NCI-H82 treated with DMSO at 0.1 percent for 48 hours (cell line): ENCODE results near the gene OLIG3.

Source experiments
- DNase-seq: peaks from one replicate; lab custom pipeline; 2025; ENCODE audit not compliant: unreplicated experiment; lab: John Stamatoyannopoulos, UW

Gene OLIG3

DNA sequence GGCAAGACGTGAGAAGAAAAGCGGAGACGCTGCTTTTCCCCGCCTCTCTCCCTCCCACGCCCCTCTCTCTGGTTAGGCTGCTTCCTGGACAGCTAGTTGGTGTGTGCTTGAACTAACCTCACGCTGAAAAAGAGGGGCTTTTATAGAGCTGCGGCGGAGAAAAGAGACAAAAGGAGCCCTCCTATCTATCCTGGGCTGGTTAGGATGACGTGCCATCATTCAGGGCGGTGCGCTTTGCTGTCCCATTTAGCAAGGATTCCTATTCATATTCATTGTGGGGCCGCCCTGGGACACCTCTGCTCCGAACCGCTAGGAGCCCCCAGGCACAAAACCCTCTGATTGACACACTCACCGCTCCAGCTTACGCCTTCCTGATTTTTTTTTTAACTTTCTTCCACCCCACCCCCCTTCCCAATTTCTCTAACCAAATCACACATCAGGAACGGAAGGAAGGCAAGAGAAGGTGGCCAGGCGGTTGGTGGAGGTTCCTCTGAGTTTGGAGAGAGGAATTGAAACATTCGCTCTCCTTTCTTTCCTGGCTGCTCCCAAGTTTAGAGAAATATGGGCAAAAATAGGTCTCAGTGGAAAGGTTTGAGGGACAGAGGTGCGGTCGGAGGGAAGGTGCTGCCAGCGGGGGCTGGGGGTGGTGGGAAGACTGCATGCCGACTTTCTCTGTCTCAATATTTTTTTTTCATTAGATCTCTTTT lies at the start of gene OLIG3:
TSS of gene OLIG3 (minus strand) at position 114 of the 707 bp plus-strand sequence. CDS start 224 bp downstream, outside the sequence.
- no peak for DNase-seq

GRCh38 chr6:137543114-137543513 lies 48.9 kb upstream of the OLIG3 start:
- DNase-seq: no peak

GRCh38 chr6:137542713-137543112 lies 48.5 kb upstream of the OLIG3 start:
- no peak for DNase-seq

DNA sequence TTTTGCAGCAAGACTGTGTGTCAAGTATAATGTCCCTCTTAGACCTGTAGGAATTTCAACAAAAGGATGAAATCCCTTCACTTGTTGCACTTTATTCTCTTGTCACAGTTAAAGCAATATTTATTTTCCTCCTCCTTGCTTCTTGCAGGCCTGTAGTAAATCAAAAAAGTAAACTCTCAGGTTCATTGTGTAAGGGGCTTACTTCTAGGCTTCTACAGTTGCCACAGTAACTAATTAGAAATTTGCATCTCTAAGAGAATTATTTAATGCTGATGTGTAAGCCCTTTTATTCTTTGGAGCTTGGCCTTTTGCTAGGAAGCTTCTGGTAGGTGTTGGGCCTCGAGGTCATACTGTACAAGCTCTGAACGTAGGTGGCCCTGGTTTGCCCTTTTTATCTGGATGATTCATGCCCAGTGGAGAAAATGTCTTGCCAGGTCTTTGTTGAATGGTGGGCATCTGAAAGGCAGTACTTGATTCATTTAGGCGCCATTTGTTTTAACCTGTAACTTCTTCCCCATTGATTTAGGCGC lies 47.4 kb upstream of the OLIG3 start:
- DNase-seq: no peak

DNA sequence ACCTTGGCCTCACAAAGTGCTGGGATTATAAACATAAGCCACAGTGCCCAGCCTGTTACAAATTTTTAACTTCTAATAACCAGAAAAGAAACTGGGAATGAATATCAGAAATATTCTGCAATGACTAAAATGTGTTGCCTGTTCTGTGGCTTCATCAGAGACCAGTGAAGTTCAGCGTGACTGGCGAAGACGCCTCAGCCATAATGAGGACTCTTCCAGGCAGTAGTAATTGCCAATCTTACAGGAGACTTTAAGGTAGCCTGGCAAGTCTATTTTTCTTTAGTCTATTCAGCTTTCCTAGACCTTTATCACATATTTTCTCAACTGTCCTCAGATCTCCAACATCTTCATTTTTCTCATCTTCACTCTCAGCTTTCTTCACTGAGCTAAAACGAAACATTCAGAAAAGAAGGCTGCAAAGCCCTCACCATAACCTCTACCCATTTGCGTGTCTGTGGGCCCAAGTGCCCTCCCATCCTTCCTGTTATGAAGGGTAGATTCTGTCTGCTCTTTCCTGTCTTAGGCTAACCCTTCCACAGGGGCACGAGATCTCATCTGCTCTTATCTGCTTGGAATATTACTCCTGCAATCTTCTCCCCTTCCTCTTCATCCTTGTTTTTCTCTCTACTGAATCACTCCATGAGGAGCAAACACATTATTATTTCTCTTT lies 42.0 kb upstream of the OLIG3 start:
- no peak for DNase-seq

DNA sequence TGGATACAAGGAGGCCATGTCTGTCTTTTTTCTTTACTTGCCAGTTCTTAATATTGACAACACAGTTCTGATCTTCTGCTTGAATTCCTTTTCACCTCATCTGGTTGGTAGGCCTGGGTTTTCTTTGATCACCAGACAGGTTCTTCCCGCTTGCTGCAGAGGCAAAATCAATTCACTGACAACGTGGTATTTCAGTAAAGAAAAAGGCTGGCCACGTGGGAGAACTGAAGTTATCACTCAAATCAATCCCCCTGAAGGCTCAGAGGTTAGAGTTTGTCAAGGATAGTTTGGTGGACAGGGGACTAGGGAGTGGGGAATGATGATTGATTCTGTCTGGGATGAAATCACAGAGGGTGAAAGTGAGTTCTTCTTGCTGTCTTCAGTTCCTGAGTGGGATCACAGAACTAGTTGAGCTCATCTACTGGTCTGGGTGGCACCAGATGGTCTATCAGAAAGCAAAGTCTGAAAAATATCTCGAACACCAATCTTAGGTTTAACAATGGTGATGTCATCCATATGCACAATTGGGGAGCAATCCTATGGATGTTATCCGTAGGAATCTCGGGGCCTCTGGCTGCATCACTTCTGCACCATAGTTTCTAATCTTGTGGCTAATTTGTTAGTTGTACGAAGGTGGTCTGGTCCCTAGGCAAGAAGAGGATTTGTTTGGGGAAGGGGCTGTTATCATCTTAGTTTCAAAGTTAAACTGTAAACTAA lies 37.3 kb upstream of the OLIG3 start:
- DNase-seq: no peak

GRCh38 chr6:137530404-137530803 lies 36.2 kb upstream of the OLIG3 start:
- DNase-seq: no peak

DNA sequence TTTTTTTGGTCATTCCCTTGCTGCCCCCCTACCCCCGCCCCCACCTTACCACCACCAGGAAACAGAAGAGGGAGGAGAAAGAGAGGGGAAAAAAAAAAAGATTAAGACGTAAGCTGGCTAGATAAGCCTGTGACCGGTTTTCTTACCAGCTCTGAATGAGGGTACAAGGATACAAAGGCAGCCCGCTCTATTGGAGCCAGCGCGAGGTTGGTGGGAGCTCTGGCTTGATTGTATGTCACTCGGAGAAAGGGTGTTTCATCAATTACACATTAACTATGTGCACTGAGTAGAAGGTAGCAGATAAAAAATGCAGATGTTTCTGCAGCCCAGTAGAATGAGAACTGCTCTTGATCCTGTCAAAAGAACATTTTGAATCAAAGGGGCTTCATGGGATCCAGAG lies 28.6 kb upstream of the OLIG3 start:
- no peak for DNase-seq

DNA sequence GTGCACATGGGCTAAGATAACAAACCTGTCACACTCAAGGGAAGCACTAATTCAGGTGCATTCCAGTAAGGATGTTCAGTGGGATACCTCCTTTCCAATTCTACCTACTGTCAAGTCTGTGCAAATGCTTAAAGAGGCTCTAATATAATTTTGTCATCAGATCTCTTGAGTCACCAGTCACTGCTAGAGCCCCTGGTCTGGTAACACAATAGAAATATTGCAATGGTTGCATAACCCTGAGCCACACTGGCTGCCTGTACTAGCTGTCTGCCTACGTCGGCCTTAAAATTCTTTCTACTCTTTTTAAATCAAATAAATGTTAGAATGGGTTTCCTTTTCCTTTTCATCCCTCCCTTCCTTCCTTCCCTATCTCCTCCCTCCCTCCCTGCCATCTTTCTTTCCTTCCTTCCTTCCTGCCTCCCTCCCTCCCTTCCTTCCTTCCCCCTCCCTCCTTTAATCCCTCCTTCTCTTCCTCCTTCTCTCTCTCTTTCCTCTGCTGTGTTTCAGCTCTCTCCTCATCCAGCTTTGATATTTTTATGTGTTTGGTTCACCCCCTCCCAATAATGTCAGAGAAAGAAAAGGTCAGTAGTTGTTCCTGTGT lies 28.1 kb upstream of the OLIG3 start:
- DNase-seq: no peak

GRCh38 chr6:137520520-137520919 lies 26.3 kb upstream of the OLIG3 start:
- no peak for DNase-seq

GRCh38 chr6:137519629-137520176 lies 25.5 kb upstream of the OLIG3 start:
- no peak for DNase-seq

DNA sequence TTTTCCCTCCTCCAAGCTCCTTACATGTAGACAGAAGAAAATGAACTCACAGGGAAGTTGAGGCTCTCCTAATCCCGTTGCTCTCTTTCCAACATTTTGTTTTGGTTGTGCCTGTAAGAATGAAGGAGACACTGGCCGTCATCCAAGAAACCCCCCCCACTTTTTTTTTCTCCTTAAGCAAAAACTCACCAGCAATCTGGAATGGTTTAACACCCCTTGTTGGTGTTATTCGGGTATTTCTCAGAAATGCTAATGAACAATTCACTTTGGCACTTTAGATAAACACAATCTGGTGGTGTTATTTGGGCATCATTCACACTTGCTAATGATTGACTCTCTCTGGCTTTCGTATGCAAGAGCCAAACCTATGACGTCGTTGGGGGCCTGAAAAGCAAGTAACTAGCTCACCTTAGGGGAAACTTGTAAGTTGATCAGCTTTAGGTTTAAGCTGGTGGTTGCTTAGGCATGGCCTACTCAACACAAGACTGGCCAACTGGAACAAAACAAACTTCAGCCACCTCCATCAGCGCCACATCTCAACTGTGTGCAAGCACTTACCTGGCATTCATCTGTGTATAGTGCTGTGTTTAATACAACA lies 24.3 kb upstream of the OLIG3 start:
- no peak for DNase-seq

DNA sequence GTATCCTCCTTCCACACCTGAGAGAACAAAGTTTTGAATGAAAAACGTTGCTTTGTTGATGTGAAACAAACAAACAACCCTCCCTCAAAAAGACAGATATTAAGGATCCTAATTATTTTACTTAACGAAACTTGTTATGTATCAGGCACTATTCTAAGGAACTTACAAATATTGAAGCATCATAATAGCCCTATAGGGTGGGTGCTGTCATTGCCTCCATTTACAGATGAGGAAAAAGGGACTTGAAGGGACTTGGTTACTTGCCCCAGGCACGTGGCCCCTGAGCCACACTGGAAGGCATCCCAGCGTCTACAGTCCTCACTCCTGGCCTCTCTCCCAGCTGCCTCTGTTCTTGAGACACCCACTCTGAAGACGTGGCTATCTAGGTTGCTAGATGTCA lies 20.2 kb upstream of the OLIG3 start:
- DNase-seq: no peak

DNA sequence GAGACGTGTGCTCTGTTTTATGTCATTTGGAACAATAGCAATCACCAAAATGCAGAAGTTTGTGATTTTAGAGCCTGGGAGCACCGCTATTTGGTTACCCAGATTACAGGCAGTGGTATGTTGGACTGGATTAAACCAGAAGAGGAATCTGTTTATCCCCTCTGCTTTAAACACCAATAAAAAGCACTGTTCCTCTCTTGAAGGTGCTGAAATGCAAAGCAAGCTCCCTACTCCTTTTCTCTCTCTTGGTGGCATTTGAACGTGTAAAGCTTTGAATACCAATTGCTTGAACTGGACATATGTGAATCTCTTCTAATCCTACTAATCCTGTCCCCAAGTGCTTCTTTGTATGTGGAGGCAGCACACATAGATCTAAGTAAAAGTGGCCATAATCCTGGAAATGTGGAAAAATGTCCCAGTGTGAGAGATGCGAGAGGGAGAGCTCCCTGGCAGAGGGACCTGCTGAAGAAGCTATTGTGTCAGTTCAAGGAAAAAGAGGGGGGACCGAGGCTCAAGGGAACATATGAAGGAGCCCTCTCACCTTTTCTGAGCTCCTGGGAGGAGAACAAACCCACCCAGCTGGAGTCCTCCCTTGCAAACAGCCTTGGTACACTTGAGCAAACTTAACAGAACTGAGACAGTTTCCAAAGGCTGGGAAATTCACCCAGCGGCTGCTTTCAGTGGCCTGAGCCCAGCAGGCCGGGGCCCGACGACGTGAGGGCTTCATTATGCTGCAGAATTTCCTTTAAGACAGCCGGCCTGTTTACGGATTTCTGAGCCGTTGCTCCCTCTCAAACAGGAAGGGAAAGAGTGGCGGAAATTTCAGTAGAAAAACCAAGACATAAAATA lies 18.8 kb upstream of the OLIG3 start:
- peak; percentile 43 for DNase-seq

- no peak for DNase-seq
These were observed 16.7 kb upstream of the OLIG3 start for GRCh38 chr6:137510923-137511322.

DNA sequence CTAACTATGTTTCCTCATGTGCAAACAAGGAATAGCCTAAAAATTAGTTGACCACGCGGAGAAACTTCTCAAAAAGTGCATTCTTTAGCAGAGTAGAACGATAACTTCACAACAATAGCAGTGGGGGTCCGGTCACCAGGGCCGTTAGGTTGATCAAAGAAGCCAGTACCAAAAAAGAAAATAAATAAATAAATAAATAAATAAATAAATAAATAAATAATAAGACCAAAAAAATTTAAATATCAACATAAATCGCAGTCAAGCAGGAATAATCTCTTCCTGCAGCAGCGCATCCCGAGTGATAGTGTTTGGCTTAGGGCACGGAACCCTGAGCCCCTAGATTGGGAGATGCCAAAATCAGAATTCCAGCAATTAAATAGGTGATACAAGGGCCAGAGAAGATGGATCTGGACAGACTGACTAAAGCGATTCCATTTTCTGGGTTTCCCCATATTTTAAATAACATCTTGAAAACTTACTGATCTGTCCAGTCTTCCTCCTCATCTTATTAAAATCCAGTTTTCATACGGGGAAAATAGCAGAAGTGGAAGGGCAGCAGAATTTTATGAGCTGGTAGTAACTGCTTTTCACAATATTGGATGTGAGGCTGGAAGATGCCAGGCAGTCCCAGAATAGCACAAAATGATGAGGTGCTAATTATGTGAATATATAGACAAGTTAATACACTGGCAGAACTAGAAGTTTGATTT lies 4.4 kb upstream of the OLIG3 start:
- DNase-seq: no peak

GRCh38 chr6:137497721-137498463 lies 3.7 kb upstream of the OLIG3 start:
- no peak for DNase-seq

DNA sequence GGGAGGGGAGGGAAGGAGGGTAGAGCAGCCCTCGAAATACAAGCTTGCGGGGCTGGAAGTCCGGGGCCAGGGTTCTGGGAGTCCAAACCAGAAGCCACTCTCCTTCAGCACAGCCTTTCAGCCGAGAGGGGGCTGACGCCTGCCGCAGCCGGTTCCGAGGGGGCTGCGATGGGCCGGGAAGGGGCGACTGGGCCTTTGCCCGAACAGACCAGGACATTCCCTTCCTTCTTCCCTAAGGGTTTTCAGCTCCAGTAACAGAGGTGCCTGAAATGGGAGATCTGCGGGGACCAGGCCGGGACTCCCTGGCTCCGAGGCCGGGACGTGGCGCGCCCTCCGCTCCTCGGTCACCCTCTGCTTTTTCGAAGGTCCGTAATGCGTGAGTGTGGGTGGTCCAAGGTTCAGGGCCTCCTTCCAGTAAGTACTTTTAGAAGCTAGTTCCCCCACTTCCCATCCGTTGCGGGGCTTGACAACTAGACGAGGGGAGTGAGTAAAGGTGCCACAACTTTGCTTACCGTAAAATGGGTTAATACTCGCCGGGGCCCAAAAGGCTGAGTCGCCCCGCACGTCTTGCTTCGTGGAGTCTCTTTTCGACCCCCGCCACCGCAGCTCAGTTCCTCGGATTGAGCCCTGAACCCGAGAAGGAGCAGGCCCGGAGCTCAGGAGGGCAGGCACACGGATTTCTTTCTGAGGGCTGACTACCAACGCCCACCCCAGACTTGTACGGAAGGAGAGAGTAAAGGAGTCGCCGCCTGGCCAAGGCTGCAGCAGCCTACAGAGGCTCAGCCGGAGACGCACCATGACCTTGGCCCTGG lies 2.9 kb upstream of the OLIG3 start:
- no peak for DNase-seq
